Fibroblast of mammary gland (primary cell): ENCODE measurements around the gene NAPG.
"Not testable (repeated sequence)": the region's sequence is repeated elsewhere in the genome, so short reads cannot be mapped to it uniquely, and the experiment has no call there.

ENCODE experiments used
- DNase-seq: peaks from one replicate; pipeline ENCODE4 v3.0.0-alpha.2; 2010; ENCODE audit warnings: low read depth
- H3K4me3 ChIP-seq: 2 replicates; pipeline ENCODE4 v1.5.1; 2011; ENCODE audit warnings: low read depth, mild to moderate bottlenecking, low read length, moderate library complexity; ENCODE audit not compliant: control insufficient read depth
- CTCF ChIP-seq: conservative IDR thresholded peaks from 2 replicates; pipeline ENCODE4 v1.5.1; 2011; ENCODE audit warnings: low read depth, low read length, inconsistent platforms; ENCODE audit not compliant: control insufficient read depth, insufficient read depth

NAPG gene

GRCh38 chr18:10526561-10526949, 728 bp downstream of the NAPG start:
- peak; percentile 9 for DNase-seq
- TF ChIP-seq CTCF: no peak
- peak overlapping the region; percentile 95 for H3K4me3 ChIP-seq

GRCh38 chr18:10528439-10528838, 2.6 kb downstream of the NAPG start:
- TF ChIP-seq CTCF: no peak
- DNase-seq: no peak
- no peak overlapping the region for H3K4me3 ChIP-seq

GRCh38 chr18:10530002-10530401, 4.2 kb downstream of the NAPG start:
- no peak for TF ChIP-seq CTCF
- H3K4me3 ChIP-seq: no peak overlapping the region
- DNase-seq: no peak

GRCh38 chr18:10530852-10531251, 5.0 kb downstream of the NAPG start:
- DNase-seq: peak; percentile 26
- H3K4me3 ChIP-seq: no peak overlapping the region
- no peak for TF ChIP-seq CTCF

- no peak for DNase-seq
- H3K4me3 ChIP-seq: no peak overlapping the region
- TF ChIP-seq CTCF: no peak
Observed at GRCh38 chr18:10533111-10533510, 7.3 kb downstream of the NAPG start.

- no peak overlapping the region for H3K4me3 ChIP-seq
- TF ChIP-seq CTCF: no peak
- DNase-seq: peak; percentile 35
Observed at GRCh38 chr18:10536280-10536679, 10.5 kb downstream of the NAPG start.

- TF ChIP-seq CTCF: no peak
- no peak for DNase-seq
- H3K4me3 ChIP-seq: no peak overlapping the region
Observed at GRCh38 chr18:10537765-10538164, 11.9 kb downstream of the NAPG start.

- not testable (repeated sequence) for DNase-seq, H3K4me3 ChIP-seq
Observed at GRCh38 chr18:10539124-10539523, 13.3 kb downstream of the NAPG start.
